ENCODE results near the gene DYNLRB1.
"Not testable (repeated sequence)": the region's sequence is repeated elsewhere in the genome, so short reads cannot be mapped to it uniquely, and the experiment has no call there.

DYNLRB1 gene

GRCh38 chr20:34512266-34512954, 3.8 kb upstream of the DYNLRB1 start:
- no peak for DNase-seq

DNA sequence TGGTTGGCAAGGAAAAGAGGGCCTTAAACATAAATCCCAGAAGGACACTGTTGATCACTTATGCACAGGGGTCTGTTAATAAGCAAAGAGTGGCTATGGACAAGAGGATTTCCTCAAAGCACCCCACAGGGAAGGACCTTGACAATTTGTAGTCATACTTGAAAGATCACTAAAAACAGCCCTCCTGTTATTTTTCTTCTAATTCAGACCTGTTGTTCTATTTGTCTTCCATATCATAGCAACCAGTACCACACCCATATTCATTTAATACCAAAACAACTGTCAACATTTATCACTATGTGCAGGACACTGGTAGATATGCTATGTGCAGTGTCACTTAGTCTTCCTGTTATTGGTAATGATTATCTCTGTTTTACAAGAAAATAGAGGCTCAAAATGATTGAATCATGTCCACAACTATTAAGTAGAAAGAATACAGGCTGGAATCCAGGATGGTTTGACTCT, 3.2 kb upstream of the DYNLRB1 start:
- no peak for DNase-seq

DNA sequence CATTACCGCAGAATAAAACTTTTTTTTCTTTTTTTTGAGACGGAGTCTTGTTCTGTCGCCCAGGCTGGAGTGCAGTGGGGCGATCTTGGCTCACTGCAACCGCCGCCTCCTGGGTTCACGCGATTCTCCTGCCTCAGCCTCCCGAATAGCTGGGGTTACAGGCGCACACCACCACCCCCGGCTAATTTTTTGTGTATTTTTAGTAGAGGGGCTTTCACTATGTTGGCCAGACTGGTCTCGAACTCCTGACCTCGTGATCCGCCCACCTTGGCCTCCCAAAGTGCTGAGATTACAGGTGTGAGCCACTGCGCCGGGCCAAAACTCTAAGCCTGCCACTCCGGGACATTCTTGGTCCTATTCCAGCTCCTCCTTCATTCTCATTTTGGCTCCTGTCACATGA, 2.2 kb upstream of the DYNLRB1 start:
- DNase-seq = not testable (repeated sequence)

- no peak for DNase-seq
Measured at GRCh38 chr20:34514897-34515483, 1.2 kb upstream of the DYNLRB1 start.

GRCh38 chr20:34515484-34516246, 557 bp upstream of the DYNLRB1 start:
- peak; percentile 83 for DNase-seq

DNA sequence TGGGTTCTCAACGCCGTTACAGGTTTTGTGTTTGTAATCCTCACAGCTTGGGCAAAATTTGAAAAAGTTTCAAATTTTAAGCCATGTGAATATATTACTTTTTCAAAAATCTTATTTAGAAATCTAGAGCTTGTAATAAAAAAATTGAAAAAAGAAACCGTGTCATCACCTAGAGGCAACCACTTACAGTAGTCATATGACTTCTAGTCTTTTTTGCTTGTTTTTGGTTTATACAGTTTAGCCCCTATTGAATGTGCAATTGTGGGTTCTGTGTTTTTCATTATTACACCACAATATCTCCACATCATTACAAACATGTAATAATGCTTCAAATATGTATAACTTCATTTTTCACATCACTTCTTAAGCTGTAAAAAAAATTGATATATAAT, 888 bp downstream of the DYNLRB1 start:
- peak; percentile 20 for DNase-seq

GRCh38 chr20:34518863-34519262, 2.6 kb downstream of the DYNLRB1 start:
- not testable (repeated sequence) for DNase-seq

DNA sequence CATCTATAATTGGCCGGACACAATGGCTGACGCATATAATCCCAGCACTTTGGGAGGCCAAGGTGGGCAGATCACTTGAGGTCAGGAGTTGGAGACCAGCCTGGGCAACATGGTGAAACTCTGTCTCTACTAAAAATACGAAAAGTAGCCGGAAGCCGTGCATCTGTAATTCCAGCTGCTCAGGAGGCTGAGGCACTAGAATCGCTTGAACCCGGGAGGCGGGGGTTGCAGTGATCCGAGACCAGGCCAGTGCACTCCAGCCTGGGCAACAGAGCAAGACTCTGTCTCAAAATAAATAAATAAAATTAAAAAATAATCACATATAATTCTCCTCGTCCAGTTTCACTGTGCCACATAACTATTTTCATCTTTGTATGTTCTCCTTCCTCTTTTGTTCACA, 3.6 kb downstream of the DYNLRB1 start:
- not testable (repeated sequence) for DNase-seq

DNA sequence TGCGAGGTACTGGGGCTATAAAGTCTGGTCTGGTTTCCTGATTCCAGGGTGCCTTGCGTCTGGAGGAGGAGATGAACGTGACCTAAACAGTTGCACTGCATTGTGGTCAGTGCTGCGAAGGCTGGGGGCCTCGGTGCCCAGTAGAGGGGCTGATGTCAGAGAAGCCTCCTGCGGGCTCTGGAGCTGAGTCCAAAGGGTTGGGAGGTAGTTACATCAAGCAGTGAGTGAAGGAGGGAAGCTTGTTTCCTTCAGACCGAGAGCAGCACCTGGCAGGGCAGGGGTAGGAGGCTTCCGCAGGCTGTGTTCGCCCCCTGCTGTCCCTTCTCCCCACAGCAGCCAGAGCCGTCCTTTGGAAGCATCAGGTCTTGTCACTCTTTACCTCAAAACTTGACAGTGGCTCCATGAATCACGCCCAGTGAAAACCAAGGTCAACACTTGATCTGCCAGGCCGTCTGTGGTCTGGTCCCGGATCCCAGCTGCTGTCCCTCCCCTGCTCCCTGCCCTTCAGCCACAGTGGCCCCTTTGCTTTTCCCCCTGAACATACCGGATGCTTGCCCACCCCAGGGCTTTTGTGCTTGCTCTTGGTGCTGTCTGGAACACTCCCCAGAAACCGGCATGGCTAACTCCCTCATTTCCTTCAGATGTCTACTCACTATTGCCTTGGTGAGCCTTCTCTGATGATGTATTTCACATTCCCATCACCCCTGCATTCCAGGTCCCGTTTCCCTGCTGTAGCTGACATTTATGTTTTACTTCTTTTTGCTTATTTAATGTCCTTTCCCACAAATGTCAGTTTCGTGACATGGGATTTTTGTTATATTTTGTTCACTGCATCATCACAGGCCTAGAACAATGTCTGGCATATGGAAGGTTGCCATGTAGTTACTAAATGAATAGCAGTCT, 7.0 kb downstream of the DYNLRB1 start:
- peak; percentile 47 for DNase-seq

- DNase-seq = no peak
Measured at GRCh38 chr20:34524426-34524825, 8.2 kb downstream of the DYNLRB1 start.

GRCh38 chr20:34525342-34525708, 9.1 kb downstream of the DYNLRB1 start:
- DNase-seq = no peak

GRCh38 chr20:34525709-34526416, 9.6 kb downstream of the DYNLRB1 start:
- no peak for DNase-seq

GRCh38 chr20:34526466-34526865, 10.2 kb downstream of the DYNLRB1 start:
- no peak for DNase-seq

- no peak for DNase-seq
Measured at GRCh38 chr20:34527016-34527415, 10.8 kb downstream of the DYNLRB1 start.

GRCh38 chr20:34528921-34529297, 12.7 kb downstream of the DYNLRB1 start:
- no peak for DNase-seq

GRCh38 chr20:34529742-34530141, 13.5 kb downstream of the DYNLRB1 start:
- no peak for DNase-seq

DNA sequence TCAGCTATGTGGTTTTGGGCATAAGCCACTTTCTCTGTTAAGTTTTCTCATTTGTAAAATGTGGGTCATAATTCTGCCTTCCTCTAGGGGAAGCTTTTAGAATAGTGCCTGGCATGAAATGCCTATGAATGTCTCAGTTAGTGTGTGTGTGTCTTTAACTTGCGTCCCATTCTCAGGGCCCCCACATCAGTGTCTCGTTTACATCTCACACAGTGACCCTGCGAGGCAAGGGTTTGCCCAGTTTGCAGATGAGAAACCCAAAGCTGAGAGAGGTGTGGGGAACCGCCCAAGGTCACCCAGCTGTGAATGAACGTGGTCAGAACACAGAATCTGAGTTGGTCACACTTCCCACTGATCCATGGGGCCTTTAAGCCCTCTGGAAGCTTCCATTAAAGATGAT, 14.1 kb downstream of the DYNLRB1 start:
- DNase-seq = no peak

DNA sequence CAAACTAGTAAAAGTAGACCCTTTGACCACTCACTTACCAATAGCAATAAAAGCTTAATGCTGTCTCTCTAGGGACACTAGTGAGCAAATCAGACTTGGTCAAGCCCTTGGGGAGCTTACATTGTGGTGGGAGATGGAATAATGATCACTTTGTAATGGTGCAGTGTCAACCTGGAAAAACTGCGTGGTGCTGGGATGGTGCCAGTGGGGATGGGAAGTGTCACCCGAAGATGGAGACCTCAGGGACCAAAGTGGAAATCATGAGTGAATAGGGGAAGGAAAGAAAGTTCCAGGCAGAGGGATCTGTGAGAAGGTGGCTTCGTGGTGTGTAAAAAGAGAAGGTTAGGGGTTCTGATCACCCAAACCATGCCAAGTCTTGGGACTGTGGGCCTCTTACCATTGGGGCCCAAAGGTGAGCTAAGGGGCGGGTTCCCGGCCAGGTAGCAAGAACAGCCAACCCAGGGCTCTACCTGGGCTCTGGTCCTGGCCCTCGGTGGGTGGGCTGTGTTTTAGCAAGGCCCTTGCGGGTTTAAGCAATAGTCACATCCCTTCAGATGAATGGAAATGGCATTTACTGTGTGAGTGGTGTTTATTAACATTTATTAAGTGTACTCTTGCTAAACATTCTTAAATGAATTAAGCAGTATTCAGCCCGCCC, 15.5 kb downstream of the DYNLRB1 start:
- DNase-seq = no peak

GRCh38 chr20:34532320-34532719, 16.1 kb downstream of the DYNLRB1 start:
- DNase-seq = no peak

DNA sequence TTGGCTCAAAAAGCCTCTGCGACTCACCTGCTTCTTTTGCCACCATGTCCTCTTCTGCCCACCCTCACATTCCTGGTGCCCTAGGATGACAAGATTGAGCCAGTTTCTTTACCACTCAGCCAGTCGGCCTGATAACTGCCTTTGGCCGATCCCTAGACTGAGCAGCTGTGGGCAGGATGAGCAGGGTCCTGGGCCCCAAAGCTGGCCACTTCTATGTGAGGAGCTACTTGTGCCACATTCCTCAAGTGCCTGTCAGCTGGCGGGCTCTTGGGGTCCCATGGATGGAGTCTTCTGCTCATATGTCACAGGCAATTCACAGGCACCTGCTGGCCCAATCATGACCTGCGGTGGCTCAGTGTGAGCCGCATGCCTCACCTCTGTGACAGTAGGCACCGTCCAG, 16.5 kb downstream of the DYNLRB1 start:
- no peak for DNase-seq

DNA sequence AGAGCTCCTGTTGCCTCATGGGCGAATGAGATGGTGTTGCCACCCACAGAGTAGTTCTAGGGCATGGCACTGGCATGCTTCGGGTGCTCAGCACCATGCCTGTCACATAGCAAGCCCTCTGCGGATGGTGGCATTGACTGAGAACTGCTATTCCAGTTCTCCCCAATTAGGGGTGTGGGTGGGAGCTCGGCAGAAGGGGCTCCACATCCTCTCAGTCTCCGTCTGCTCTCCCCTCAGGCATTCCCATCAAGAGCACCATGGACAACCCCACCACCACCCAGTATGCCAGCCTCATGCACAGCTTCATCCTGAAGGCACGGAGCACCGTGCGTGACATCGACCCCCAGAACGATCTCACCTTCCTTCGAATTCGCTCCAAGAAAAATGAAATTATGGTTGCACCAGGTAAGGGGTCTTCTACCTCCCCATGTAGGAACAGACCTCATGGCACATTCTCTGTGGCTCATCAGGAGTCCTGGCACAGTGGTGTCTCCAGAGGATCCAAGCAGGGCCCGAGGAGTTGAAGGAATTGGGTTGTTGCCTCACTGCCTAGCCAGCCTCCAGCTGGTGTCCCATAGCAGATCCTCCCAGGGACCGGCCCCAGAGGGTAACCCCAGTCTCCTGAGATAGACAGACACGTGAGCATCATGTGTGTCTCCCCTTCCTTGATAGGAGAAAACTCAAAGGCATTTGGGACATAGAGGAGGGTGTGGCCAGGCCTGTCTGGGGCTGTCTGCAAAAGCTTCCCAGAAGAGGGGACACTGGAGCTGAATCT, 18.4 kb downstream of the DYNLRB1 start:
- no peak for DNase-seq
